ENCODE results near the gene CDKN2D.

Gene CDKN2D

GRCh38 chr19:10519421-10519820 lies 49.4 kb downstream of the CDKN2D start:
- H3K27me3 ChIP-seq (ENCODE audit: low read length): no peaks in the 10 kb centered on the region

GRCh38 chr19:10518444-10519361 lies 50.1 kb downstream of the CDKN2D start:
- Histone ChIP-seq H3K4me2 (ENCODE audit: low read depth, low read length, poor library complexity, severe bottlenecking) (no peak overlapping the region), H3K9me3 (ENCODE audit: insufficient read depth, low read length) (no peaks in the 10 kb centered on the region), H3K36me3 (ENCODE audit: low read length) (no peaks in the 10 kb centered on the region), H3K79me2 (ENCODE audit: insufficient read depth, low read length) (no peaks in the 10 kb centered on the region), H3K27ac (ENCODE audit: low read depth, low read length) (no peak overlapping the region), H3K9me2 (replicated peaks; ENCODE audit: insufficient read depth, low read length) (no peaks in the 10 kb centered on the region), H3F3A (ENCODE audit: insufficient read depth) (no peaks in the 10 kb centered on the region), H3K4me3 (ENCODE audit: insufficient read depth, low read length, poor library complexity, severe bottlenecking) (no peak overlapping the region), H3K9ac (ENCODE audit: low read length) (no peak overlapping the region), H3K27me3 (ENCODE audit: low read length) (no peaks in the 10 kb centered on the region), H4K20me1 (ENCODE audit: low read depth, low read length) (no peaks in the 10 kb centered on the region), H2AFZ (ENCODE audit: low read depth, low read length, severe bottlenecking) (no peak overlapping the region)
- TF ChIP-seq EZH2phosphoT487 (conservative IDR thresholded peaks at IDR 0.05; ENCODE audit: low read length) (no peak), CTCF (IDR thresholded peaks at IDR 0.05; ENCODE audit: insufficient read depth, low read length, poor library complexity, severe bottlenecking) (no peak)

More at GRCh38 chr19:10519421-10519820, 49.4 kb downstream of the CDKN2D start:
- Histone ChIP-seq H3K36me3 (ENCODE audit: low read length) (no peaks in the 10 kb centered on the region), H3K79me2 (ENCODE audit: insufficient read depth, low read length) (no peaks in the 10 kb centered on the region), H3K9me3 (ENCODE audit: insufficient read depth, low read length) (no peaks in the 10 kb centered on the region), H3K27ac (ENCODE audit: low read depth, low read length) (no peak overlapping the region), H3F3A (ENCODE audit: insufficient read depth) (no peaks in the 10 kb centered on the region), H2AFZ (ENCODE audit: low read depth, low read length, severe bottlenecking) (no peak overlapping the region), H3K9me2 (replicated peaks; ENCODE audit: insufficient read depth, low read length) (no peaks in the 10 kb centered on the region), H3K4me3 (ENCODE audit: insufficient read depth, low read length, poor library complexity, severe bottlenecking) (no peak overlapping the region), H3K9ac (ENCODE audit: low read length) (no peak overlapping the region), H3K4me2 (ENCODE audit: low read depth, low read length, poor library complexity, severe bottlenecking) (no peak overlapping the region), H4K20me1 (ENCODE audit: low read depth, low read length) (no peaks in the 10 kb centered on the region)
- TF ChIP-seq CTCF (IDR thresholded peaks at IDR 0.05; ENCODE audit: insufficient read depth, low read length, poor library complexity, severe bottlenecking) (no peak), EZH2phosphoT487 (conservative IDR thresholded peaks at IDR 0.05; ENCODE audit: low read length) (no peak)

GRCh38 chr19:10517760-10518443 lies 50.9 kb downstream of the CDKN2D start:
- H3K27ac ChIP-seq (ENCODE audit: low read depth, low read length): no peak overlapping the region
- H3K27me3 ChIP-seq (ENCODE audit: low read length): no peaks in the 10 kb centered on the region
- no peaks in the 10 kb centered on the region for H3F3A ChIP-seq (ENCODE audit: insufficient read depth)
- H3K9ac ChIP-seq (ENCODE audit: low read length): no peak overlapping the region
- no peak overlapping the region for H2AFZ ChIP-seq (ENCODE audit: low read depth, low read length, severe bottlenecking)
- no peaks in the 10 kb centered on the region for H3K36me3 ChIP-seq (ENCODE audit: low read length)
- no peaks in the 10 kb centered on the region for H4K20me1 ChIP-seq (ENCODE audit: low read depth, low read length)
- TF ChIP-seq CTCF (IDR thresholded peaks at IDR 0.05; ENCODE audit: insufficient read depth, low read length, poor library complexity, severe bottlenecking) (no peak), EZH2phosphoT487 (conservative IDR thresholded peaks at IDR 0.05; ENCODE audit: low read length) (no peak)
- no peak overlapping the region for H3K4me2 ChIP-seq (ENCODE audit: low read depth, low read length, poor library complexity, severe bottlenecking)
- H3K9me2 ChIP-seq (replicated peaks; ENCODE audit: insufficient read depth, low read length): no peaks in the 10 kb centered on the region
- no peaks in the 10 kb centered on the region for H3K9me3 ChIP-seq (ENCODE audit: insufficient read depth, low read length)
- H3K79me2 ChIP-seq (ENCODE audit: insufficient read depth, low read length): no peaks in the 10 kb centered on the region
- H3K4me3 ChIP-seq (ENCODE audit: insufficient read depth, low read length, poor library complexity, severe bottlenecking): no peak overlapping the region
